GM18499 (cell line): ENCODE results near the gene TLL2.

ENCODE experiments used
- ATAC-seq: cut with Tn5 transposase; IDR thresholded peaks from one replicate; pipeline ENCODE4 v1.9.1; 2021; ENCODE audit warnings: moderate number of reproducible peaks; ENCODE audit not compliant: insufficient read depth, unreplicated experiment

TLL2 gene

GRCh38 chr10:96436035-96436434 lies 77.7 kb downstream of the TLL2 start:
- ATAC-seq = no peak

- ATAC-seq = no peak
These were observed 82.3 kb downstream of the TLL2 start for GRCh38 chr10:96431211-96431970.

GRCh38 chr10:96427291-96427690 lies 86.4 kb downstream of the TLL2 start:
- no peak for ATAC-seq

GRCh38 chr10:96422525-96422924 lies 91.2 kb downstream of the TLL2 start:
- ATAC-seq = no peak

- no peak for ATAC-seq
These were observed 91.7 kb downstream of the TLL2 start for GRCh38 chr10:96421995-96422394.

GRCh38 chr10:96420228-96421009 lies 93.3 kb downstream of the TLL2 start:
- ATAC-seq = no peak

- no peak for ATAC-seq
These were observed 94.4 kb downstream of the TLL2 start for GRCh38 chr10:96419351-96419750.

GRCh38 chr10:96418582-96418981 lies 95.1 kb downstream of the TLL2 start:
- ATAC-seq = no peak

- ATAC-seq = no peak
These were observed 96.3 kb downstream of the TLL2 start for GRCh38 chr10:96417441-96417840.

GRCh38 chr10:96416643-96417042 lies 97.1 kb downstream of the TLL2 start:
- no peak for ATAC-seq

GRCh38 chr10:96415891-96416554 lies 97.7 kb downstream of the TLL2 start:
- ATAC-seq = no peak

GRCh38 chr10:96415150-96415890 lies 98.4 kb downstream of the TLL2 start:
- ATAC-seq = no peak

- no peak for ATAC-seq
These were observed 99.4 kb downstream of the TLL2 start for GRCh38 chr10:96414303-96414702.

- ATAC-seq = no peak
These were observed 100.5 kb downstream of the TLL2 start for GRCh38 chr10:96413151-96413787.

- no peak for ATAC-seq
These were observed 101.9 kb downstream of the TLL2 start for GRCh38 chr10:96411716-96412320.

- no peak for ATAC-seq
These were observed 103.4 kb downstream of the TLL2 start for GRCh38 chr10:96410296-96410695.

- no peak for ATAC-seq
These were observed 105.5 kb downstream of the TLL2 start for GRCh38 chr10:96408201-96408600.

GRCh38 chr10:96407560-96408069 lies 106.1 kb downstream of the TLL2 start:
- ATAC-seq = no peak

- no peak for ATAC-seq
These were observed 107.6 kb downstream of the TLL2 start for GRCh38 chr10:96406091-96406490.
